ENCODE results near the gene GPR158.

DNA sequence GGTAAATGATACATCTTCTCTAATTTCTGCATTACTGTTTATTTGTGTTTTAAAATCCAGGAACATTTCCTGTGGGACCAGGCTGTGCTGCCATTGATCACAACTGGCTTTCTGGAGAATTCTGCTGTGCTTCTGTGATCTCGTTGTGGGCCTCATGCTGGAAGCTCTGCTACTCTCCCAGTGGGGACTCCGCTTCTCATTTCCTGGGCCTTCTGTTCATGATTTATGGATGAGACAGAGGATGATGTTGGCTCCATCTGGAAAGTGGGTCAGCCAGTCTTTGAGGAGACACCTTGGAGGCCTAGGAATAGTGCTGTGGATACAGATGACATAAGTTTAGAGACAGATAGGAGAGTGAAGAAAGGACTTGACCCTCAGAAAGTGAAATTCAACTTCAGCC is 15.2 kb upstream of the GPR158 start:
- TF ChIP-seq, protein P1, sequence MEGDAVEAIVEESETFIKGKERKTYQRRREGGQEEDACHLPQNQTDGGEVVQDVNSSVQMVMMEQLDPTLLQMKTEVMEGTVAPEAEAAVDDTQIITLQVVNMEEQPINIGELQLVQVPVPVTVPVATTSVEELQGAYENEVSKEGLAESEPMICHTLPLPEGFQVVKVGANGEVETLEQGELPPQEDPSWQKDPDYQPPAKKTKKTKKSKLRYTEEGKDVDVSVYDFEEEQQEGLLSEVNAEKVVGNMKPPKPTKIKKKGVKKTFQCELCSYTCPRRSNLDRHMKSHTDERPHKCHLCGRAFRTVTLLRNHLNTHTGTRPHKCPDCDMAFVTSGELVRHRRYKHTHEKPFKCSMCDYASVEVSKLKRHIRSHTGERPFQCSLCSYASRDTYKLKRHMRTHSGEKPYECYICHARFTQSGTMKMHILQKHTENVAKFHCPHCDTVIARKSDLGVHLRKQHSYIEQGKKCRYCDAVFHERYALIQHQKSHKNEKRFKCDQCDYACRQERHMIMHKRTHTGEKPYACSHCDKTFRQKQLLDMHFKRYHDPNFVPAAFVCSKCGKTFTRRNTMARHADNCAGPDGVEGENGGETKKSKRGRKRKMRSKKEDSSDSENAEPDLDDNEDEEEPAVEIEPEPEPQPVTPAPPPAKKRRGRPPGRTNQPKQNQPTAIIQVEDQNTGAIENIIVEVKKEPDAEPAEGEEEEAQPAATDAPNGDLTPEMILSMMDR (IDR thresholded peaks at IDR 0.05), result no peak
- TF ChIP-seq ZFX (IDR thresholded peaks at IDR 0.05; ENCODE audit: borderline replicate concordance), result no peak
